GM18861 (cell line): ENCODE measurements around the gene IL16.
"Not testable (repeated sequence)": the region's sequence is repeated elsewhere in the genome, so short reads cannot be mapped to it uniquely, and the experiment has no call there.

ENCODE experiments used
- ATAC-seq: cut with Tn5 transposase; IDR thresholded peaks from one replicate; pipeline ENCODE4 v1.9.1; 2021; ENCODE audit not compliant: unreplicated experiment

Gene IL16

DNA sequence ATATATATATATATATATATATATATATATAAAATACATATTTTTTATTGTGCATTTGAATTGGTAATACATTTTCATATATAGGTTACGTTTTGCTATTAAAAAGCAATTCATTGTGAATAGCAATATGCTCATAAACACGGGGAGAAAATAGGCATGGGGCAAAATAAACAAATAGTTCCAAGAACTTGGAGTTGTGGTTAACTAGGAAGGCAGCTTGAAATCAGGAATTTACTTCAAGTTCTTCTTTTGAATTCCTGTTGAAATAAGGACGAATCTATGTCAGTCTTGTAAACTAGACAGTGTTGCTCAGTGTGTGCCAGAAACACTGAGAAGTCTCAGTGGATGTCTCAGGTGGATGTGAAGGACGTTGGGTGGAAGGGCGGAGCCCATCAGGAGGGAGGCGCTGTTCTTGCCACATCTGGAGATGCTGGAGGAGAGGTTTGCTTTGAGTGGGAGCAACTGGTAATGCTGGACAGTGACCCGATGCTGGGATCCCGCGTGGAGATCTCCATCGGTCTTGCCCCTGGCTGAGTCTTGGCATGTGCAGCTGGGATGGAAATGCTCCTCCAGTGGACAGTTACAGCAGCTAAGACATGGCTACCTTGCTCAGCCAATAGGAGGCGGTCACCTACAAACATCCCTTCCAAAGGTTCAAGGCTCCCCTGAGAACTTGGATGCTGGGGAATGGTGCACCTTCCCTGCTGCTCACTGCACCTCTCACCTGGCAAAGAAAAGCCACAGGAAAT lies 2.5 kb downstream of the IL16 start:
- ATAC-seq = no peak

DNA sequence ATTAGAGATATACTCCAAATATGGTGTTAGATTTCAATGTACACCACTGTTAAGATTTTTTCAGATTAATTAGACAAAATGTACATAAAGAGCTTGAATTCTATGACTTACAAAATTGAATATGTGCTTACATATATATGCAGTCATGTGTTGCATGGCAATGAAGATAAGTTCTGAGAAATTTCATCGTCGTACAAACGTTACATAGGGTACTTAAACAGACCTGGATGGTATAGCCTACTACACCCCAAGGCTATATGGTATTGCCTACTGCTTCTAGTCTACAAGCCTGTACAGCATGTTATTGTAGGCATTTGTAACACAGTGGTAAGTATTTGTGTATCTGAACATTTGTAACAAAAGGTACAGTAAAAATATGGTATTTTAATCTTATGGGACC lies 9.3 kb downstream of the IL16 start:
- ATAC-seq = no peak

DNA sequence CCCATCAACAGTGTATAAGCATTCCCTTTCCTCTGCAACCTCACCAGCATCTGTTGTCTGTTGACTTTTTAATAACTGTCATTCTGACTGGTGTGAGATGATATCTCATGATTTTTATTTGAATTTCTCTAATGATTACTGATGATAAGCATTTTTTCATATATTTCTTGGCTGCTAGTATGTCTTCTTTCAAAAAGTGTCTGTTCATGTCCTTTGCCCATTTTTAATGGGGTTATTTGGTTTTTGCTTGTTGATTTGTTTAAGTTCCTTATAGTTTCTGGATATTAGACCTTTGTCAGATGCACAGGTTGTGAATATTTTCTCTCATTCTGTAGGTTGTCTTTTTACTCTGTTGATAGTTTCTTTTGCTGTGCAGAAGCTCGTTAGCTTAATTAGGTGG lies 11.3 kb downstream of the IL16 start:
- not testable (repeated sequence) for ATAC-seq

DNA sequence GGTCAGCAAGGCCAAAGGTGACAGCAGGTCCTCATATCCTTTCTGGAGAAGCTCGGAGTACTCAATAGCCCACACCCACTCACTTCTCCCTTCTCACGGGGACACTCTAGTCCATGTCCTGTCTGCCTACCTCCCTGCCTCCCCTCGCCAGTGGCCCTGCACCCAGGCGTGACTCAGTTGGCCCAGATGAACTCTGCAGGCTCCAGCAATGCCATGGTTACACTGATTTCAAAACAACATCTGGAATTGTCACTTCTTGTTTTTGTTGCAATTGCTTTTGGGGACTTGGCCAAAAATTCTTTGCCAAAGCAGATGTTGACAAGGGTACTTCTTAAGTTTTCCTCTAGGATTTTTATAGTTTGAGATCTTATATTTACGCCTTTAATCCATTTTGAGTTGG lies 13.0 kb downstream of the IL16 start:
- no peak for ATAC-seq

DNA sequence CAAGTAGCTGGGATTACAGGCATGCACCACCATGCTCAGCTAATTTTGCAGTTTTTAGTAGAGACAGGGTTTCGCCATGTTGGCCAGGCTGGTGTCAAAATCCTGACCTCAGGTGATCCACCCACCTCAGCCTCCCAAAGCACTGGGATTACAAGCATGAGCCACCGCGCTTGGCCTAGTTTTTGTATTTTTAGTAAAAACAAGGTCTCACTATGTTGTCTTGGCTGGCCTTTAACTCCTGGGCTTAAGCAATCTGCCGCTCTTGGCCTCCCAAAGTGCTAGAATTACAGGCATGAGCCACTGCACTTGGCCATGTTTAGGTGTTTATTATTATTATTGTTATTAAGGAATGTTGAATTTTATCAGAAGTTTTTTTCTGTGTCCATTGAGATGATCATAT lies 14.7 kb downstream of the IL16 start:
- no peak for ATAC-seq

DNA sequence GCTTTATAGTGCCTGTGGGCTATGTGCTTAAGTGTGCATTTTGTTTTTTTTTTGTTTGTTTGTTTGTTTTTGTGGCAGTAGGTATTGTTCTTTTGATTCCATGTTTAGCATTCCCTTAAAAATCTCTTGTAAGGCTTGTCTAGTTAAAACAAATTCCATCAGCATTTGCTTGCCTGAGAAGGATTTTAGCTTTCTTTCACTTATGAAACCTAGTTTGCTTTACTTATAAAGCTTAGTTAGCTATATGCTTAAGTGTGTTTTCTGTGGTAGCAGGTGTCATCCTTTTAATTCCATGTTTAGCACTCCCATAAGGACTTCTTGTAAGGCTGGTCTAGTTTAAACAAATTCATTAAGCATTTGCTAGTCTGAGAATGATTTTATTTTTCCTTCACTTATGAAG lies 17.3 kb downstream of the IL16 start:
- ATAC-seq = no peak

DNA sequence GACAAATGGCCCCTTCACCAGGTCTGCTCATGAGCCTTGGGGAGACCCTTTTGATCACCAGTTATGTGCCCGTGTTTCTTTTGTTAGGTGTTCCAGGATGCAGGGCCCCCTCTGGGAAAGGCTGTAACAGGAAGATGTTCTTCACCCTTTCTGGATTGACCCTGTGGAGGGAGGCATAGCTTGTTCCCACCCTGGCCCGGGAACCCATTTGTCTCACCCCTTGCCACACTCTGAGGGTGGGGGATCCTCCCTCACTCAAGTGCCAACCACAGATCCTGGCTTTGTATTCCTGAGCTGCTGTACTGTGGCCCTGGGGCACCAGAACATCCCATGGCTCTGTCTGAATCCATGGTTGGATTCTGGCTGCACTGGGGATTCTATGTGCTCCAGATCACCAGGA lies 18.9 kb downstream of the IL16 start:
- no peak for ATAC-seq

DNA sequence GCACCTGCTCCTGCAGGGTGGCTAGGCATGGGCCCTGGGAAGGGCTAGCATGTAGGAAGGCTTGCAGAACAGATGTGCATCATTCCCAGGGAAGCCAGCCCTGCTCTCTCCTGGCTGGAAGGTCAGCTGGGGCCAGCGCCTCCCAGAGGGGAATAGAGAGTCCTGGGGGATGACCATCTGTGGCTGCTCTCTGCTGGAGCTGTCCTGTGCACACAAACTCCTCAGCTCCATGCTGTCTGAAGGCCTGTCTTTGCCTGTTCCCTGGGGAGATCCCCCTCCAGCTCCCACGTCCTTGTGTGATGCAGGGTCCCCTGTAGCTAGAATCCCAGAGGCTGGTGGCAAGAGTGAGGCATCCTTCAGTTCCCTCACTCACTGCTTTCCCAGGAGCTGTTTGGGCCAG lies 19.3 kb downstream of the IL16 start:
- no peak for ATAC-seq

DNA sequence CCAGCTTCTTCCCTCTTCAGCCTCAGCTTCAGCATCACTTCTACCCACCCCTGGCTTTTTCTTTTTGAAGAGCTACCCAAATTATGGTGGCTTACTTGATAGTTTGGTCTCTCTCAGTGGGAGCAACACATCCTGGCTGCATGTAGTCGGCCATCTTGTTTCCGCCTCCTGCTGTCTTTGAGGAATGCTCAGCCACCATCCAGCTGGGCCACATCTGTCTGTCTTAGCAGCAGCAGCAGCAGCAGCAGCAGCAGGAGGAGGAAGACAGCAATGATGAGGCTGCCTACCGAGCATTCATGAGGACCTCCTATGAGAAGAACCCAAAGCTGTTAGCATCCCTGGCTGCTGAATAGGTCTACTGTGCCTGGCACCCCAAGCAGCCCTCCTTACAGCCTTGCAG lies 19.7 kb downstream of the IL16 start:
- ATAC-seq = no peak

DNA sequence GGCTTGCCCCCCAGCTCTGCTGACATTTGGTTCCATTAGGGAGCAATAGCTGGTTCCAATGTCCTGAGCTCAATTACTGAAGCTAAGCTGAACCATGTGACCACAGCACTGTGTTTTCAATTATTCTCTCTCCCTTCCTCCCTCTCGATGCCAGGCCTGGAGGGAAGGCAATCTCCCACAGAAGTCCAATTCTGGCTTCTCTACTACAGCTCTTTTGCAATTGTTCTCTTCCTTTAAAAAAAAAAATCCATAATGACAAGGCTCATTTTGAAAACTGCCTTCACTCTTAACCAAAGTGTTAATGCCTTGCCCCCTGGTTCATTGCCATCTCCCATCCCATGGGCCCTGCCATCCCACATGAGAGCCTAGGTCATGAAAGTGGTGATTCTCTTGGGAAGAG lies 24.8 kb downstream of the IL16 start:
- no peak for ATAC-seq

DNA sequence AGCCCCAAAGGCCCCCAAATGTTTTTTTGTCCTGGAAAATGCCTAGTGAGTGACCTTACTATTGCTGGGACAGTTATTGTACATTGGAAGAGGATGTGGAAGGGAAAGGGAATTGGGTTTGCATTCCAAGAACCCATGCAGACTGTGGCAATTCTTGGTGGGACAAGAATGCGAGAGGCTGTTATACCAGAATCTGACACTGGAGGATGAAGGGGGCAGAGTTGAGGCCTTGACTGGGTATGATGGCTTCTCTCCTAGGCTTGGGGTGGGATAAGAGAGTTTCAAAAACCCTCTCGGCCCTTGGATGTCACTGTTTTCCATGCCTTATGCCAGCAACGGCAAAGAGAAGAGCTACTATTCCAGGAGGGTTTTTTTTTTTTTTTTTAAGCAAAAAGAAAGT lies 25.3 kb downstream of the IL16 start:
- no peak for ATAC-seq

DNA sequence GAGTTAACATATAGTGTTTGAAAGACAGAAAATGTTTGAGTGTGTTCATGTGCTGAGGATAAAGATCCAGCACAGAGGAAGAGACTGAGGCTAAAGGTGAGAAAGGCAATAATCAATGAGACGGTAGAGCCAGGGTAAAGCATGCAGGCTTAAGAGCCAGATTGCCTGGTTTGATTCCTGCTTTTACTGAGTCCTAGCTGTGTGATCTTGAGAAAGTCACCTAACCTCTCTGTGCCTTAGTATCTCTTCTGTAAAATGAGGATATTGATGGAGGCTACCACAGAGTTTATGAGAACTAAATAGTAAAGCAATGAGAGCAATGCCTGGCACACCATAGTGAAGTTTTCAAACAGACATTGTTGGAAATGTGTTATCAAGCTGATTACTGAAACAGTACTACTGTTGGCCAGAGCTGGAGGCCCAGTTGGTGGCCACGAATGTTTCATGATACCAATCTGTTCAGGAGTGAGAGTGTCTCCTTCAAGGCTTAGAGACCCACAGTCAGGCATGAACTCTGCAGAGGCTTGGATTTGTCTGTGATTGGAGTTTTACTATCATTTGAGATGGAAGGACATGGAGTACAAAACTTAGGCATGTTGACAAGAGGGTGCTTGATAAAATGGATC lies 26.8 kb downstream of the IL16 start:
- ATAC-seq = no peak

DNA sequence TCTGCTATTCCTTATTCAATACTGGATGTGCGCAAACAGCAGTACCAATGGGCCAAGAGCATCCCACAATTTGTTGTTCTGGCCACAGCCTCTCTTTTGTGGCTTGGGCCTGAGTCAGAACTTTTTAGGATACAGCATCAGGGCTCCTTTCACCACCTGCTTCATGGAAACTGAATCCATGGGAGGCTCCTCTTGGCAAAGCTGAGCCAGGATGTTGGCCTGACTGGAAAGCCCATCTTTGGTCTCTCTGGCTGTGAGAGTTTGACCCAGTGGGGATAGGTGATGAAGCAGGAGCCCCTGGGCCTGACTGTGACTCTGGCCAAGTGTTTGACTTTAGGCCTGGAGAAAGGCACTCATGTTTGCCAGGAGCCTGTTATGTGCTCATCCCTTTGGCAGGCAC lies 27.6 kb downstream of the IL16 start:
- no peak for ATAC-seq

DNA sequence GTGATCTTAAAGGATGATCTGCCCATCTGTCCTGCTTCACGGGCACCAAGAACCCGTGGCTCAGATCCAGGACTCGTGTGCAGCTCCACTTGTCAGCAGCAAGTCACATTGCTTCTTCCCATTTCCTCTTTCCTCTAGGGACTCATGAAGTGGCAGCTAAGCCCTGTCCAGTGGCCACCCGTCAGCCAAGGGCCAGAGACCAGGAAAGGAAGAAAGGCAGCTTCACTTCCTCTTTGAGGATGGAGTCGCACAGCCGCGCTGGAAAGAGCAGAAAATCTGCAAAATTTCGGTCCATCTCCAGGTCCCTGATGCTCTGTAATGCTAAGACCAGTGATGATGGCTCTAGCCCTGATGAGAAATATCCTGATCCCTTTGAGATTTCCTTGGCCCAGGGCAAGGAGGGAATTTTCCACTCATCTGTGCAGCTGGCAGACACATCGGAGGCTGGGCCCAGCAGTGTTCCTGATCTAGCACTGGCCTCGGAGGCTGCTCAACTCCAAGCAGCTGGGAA lies 28.5 kb downstream of the IL16 start:
- no peak for ATAC-seq

DNA sequence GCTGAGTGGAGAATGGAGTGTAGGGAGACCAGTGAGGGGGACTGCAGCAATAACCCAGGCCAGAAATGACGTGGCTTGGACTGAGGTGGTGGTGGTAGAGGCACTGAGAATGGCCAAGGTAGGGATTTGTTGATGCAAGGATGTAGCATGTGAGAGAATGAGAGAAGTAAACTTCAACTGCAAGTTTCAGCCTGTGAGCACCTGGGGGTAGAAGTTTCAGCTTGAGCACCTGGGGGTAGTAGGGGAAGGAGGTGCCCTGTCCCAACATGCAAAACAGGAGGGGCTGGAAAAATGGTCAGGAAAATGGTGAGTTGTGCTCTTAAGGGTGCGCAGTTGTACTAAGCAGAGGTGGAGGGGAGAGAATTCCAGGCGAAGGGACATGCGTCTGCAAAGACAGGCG lies 31.0 kb downstream of the IL16 start:
- ATAC-seq = no peak

DNA sequence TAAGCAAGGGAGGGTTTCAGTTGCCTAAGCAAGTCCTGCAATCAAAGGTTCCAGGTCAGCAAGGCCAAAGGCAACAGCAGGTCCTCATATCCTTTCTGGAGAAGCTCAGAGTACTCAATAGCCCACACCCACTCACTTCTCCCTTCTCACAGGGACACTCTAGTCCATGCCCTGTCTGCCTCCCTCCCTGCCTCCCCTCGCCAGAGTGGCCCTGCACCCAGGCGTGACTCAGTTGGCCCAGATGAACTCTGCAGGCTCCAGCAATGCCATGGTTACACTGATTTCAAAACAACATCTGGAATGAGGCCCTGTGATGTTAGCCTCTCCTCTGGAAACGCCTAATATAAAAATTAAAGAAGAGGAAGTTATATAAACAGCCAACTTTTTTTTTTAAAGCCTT lies 32.9 kb downstream of the IL16 start:
- no peak for ATAC-seq

DNA sequence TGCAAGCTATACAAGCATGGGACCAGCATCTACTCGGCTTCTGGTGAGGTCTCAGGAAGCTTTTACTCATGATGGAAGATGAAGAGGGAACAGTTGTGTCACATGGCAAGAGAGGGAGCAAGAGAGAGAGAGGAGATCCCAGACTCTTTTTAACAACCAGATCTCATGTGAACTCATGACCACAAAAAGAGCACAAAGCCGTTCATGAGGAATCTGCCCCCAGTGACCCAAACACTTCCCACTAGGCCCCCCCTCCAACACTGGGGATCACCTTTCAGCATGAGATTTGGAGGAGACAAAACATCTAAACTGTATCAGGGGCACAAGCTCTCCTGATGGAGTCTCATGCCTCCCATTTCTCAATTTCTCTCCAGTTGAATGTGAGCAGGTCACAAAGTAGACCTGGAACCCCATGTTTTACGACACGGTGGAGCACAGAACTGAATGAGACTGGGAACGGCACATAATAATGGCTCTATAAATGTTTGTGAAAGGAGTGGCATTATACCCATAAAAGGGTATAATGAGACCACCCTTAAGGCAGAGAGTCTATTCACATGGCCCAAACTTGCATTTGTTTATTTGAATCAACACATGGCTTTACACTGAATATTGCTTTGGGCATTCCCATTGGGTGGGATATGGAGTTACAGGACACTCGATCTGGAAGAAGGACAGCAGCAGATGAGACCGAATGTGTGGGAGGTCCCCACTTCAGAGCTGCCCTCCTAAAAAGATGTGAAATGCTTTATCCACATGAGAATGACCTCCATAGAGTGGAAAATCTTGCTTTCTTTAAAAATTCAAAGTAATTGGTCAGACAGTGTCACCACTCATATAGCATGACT lies 38.8 kb downstream of the IL16 start:
- no peak for ATAC-seq

DNA sequence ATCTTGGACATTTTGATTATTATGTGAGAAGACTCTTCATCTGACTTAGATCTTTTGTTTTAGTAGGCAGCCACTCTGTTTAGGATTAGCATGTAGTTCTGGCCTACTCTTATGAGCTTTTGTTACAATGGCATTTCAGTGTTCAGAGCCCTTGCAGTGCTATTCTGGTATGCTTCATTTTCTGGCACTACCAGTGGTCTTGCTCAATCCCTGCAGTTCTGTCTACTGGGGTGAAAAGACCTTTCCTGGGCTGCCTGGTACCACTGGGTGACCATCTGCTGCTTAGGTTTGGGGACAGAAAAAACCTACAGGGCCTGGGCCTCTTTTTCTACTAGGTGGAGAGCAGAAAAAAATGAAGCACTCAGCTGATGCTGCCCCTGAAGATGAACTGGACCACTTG lies 42.5 kb downstream of the IL16 start:
- ATAC-seq = no peak

DNA sequence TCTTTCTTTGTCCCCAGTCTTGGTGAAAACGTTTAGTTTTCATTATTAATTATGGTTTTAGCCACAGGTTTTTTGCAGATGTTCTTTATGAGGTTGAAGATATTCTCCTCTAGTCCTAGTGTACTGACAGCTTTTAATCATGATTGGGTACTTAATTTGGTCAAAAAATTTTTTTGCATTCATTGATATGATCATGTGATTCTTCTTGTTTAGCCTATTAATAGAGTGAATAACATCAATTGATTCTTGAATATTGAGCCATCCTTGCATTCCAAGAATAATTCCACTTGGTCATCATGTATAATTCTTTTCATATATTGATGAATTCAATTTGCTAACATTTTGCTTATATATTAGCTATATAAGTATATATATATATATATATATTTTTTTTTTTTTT lies 46.1 kb downstream of the IL16 start:
- no peak for ATAC-seq

DNA sequence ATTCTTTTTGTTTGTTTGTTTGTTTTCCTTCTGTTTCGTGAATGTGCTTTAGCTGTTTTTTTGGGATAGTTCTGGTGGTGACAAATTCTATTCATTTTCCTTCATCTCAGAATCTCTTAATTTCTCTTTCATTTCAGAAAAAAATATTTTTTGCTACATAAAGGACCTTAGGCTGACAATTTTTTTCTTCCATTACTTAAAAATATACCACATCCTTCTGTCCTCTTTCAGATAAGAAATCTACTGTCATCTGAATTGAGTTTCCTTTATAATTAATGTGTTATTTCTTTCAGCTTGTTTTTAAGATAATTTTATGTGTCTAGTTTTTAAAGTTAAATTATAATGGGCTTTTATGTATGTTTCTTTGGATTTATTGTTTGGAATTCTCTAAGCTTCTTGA lies 47.6 kb downstream of the IL16 start:
- no peak for ATAC-seq

DNA sequence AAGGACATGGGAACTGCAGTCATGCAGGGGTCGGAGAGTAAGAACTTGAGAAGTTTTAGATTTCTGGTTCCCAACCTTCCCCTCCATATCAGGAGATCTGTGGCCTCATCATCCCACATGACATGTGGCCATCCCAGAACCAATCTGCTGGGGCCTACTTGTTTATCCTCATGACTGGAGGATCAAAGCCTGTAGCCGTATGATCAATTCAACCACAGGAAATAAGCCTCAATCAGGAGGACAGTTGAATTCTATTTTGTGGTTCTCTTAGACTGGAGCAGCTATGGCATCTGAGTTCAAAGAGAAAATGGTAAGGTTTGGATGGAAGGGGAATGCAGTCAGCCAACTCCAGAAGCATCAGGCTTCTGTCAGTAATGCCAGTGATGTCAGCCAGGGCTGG lies 57.2 kb downstream of the IL16 start:
- ATAC-seq = no peak
